Pons (tissue), 1 donor: Measurements from ENCODE around the gene BLTP1.
"Not testable (repeated sequence)": the region's sequence is repeated elsewhere in the genome, so short reads cannot be mapped to it uniquely, and the experiment has no call there.

Source experiments
- DNase-seq: peaks from one replicate; pipeline ENCODE4 v3.0.0-alpha.2; 2016; ENCODE audit warnings: low spot score

The BLTP1 gene

GRCh38 chr4:122151982-122152710 is at the start of gene BLTP1:
Gene BLTP1 (plus strand): TSS chr4:122152331. CDS start chr4:122170648, 18,317 bp downstream.
- peak; percentile 86 for DNase-seq

- DNase-seq = no peak
Measured at GRCh38 chr4:122104184-122104583, 47.9 kb upstream of the BLTP1 start.

GRCh38 chr4:122107680-122108079 is 44.5 kb upstream of the BLTP1 start:
- DNase-seq = no peak

GRCh38 chr4:122110304-122110703 is 41.8 kb upstream of the BLTP1 start:
- not testable (repeated sequence) for DNase-seq

- DNase-seq = no peak
Measured at GRCh38 chr4:122117743-122118142, 34.4 kb upstream of the BLTP1 start.

- DNase-seq = no peak
Measured at GRCh38 chr4:122118243-122118642, 33.9 kb upstream of the BLTP1 start.

GRCh38 chr4:122119739-122120138 is 32.4 kb upstream of the BLTP1 start:
- DNase-seq = no peak

GRCh38 chr4:122121593-122121992 is 30.5 kb upstream of the BLTP1 start:
- DNase-seq = no peak

GRCh38 chr4:122122083-122122482 is 30.0 kb upstream of the BLTP1 start:
- no peak for DNase-seq

- DNase-seq = no peak
Measured at GRCh38 chr4:122129061-122129460, 23.1 kb upstream of the BLTP1 start.

- no peak for DNase-seq
Measured at GRCh38 chr4:122131562-122132157, 20.5 kb upstream of the BLTP1 start.

GRCh38 chr4:122132891-122133290 is 19.2 kb upstream of the BLTP1 start:
- DNase-seq = no peak

GRCh38 chr4:122139139-122139538 is 13.0 kb upstream of the BLTP1 start:
- no peak for DNase-seq

GRCh38 chr4:122140834-122141233 is 11.3 kb upstream of the BLTP1 start:
- no peak for DNase-seq

GRCh38 chr4:122142687-122143086 is 9.4 kb upstream of the BLTP1 start:
- DNase-seq = no peak

- no peak for DNase-seq
Measured at GRCh38 chr4:122146652-122147051, 5.5 kb upstream of the BLTP1 start.

- peak; percentile 71 for DNase-seq
Measured at GRCh38 chr4:122150931-122151330, 1.2 kb upstream of the BLTP1 start.

- DNase-seq = peak; percentile 41
Measured at GRCh38 chr4:122152711-122153226, 638 bp downstream of the BLTP1 start.

GRCh38 chr4:122156819-122157218 is 4.7 kb downstream of the BLTP1 start:
- DNase-seq = no peak

- no peak for DNase-seq
Measured at GRCh38 chr4:122163301-122163700, 11.2 kb downstream of the BLTP1 start.

GRCh38 chr4:122163767-122164166 is 11.6 kb downstream of the BLTP1 start:
- DNase-seq = peak; percentile 40

- no peak for DNase-seq
Measured at GRCh38 chr4:122167369-122167768, 15.2 kb downstream of the BLTP1 start.

GRCh38 chr4:122170775-122171174 is 18.6 kb downstream of the BLTP1 start:
- peak; percentile 56 for DNase-seq

GRCh38 chr4:122171323-122171722 is 19.2 kb downstream of the BLTP1 start:
- no peak for DNase-seq
